ENCODE data around the gene ABLIM1. TPM values are rescaled to one million over a fixed set of nuclear protein-coding genes. Genes with fewer than 3 reads are reported as not detected.

Gene ABLIM1
- total and polyA plus RNA-seq, 2 of the 4 experiments (the other 2 are of a cell fraction) = 7.7 to 9.9 TPM

DNA sequence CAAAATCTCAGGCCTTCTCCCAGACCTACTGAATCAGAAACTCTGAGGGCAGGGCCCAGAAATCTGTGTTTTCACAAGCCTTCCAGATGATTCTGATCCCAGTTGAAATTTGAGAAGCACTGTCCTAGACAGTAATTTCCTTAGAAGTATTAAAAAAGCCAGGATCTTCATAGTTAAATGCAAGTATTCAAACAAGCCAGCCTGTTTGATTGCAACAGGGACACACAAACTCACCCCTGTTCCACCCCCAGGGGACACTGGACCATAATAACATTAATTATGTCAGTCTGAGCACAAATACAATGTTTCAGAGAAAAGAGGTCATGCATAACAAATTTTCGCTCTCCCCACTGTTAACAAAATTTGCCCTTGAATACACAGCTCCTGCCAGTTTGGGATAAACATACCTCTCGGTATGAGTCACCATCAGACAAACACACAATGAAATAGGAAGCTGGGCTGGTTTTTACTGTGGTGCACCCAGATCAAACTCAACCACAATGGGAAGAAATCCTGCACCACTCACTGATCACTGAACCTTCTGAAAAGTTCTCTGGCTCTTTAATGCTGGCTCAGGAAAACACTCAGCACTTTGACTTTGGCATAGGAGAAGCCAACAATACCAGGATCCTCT is 34.3 kb downstream of the ABLIM1 start:
- no peaks in the 10 kb centered on the region for H3K36me3 ChIP-seq (ENCODE audit: control insufficient read depth, insufficient read depth, low read length)
- peak overlapping the region; percentile 45; the same call in 1 of the 2 replicates for H2BK20ac ChIP-seq (ENCODE audit: low read depth, low read length)
- no peaks in the 10 kb centered on the region for H3K9me3 ChIP-seq (ENCODE audit: control insufficient read depth, insufficient read depth, low read length)
- H3K18ac ChIP-seq (ENCODE audit: low read depth, low read length) = peak overlapping the region; percentile 51; the same call in 1 of the 2 replicates
- H3K27me3 ChIP-seq (ENCODE audit: control insufficient read depth, insufficient read depth, low read length) = 0 out of 2 replicates have a peak, but pooled peaks cover 2% of the 10 kb centered on the region
- no peak overlapping the region for H2AK9ac ChIP-seq (replicated peaks; ENCODE audit: low read depth, low read length, poor library complexity)
- no peak overlapping the region for H4K91ac ChIP-seq (ENCODE audit: insufficient read depth, low read depth, low read length)
- WGBS, 2 experiments (ENCODE audit: extremely low coverage in 2 of 2, insufficient read length in 1 of 2) = no CpG with 5 or more reads among the region's 2 CpGs
- dilution Hi-C loops (cut with HindIII; ENCODE audit: low sequenced_read_pairs, unreplicated experiment) (no loop called here), intact Hi-C loops (cut with micrococcal nuclease) (loop anchor here (1.0 kb wide), 1 partner anchor 9 kb away; no protein-coding TSS in a partner anchor), in situ Hi-C loops (cut with MboI; ENCODE audit: low sequenced_read_pairs) (no loop called here)
- H3K9me1 ChIP-seq (ENCODE audit: insufficient read depth, low read length) = peaks cover 16% of the 10 kb centered on the region
- peaks cover 14% of the 10 kb centered on the region for H3K4me1 ChIP-seq (ENCODE audit: control insufficient read depth, insufficient read depth, low read length)
- DNase-seq (peak; percentile 88), ATAC-seq (ENCODE audit: low read depth) (peak; percentile 91)
- no peak overlapping the region for H4K5ac ChIP-seq (ENCODE audit: low read depth, low read length)
- ChIA-PET POLR2A (ENCODE audit: unreplicated experiment) (no interaction called here), CTCF (interaction anchor here (0.6 kb wide), 1 partner anchor 102 kb away, joined by 3 read pairs; no protein-coding TSS in a partner anchor)
- H3K27ac ChIP-seq (ENCODE audit: insufficient read depth, low read length) = peak overlapping the region; percentile 67; the same call in 1 of the 2 replicates
- no peak overlapping the region; the same call in 2 of the 3 replicates for H2BK15ac ChIP-seq (ENCODE audit: low read depth, low read length)
- H3K4me2 ChIP-seq (ENCODE audit: low read depth, low read length) = peak overlapping the region; percentile 55
- H2AFZ ChIP-seq (replicated peaks; ENCODE audit: low read length, poor library complexity) = no peak overlapping the region
- H3K23ac ChIP-seq (ENCODE audit: low read depth, low read length) = peak overlapping the region; percentile 9; the same call in 1 of the 2 replicates
- 0 out of 2 replicates have a peak overlapping the region, but pooled peaks have one; percentile 18 for H2BK120ac ChIP-seq (ENCODE audit: low read depth, low read length)
- no peak overlapping the region for H3K4me3 ChIP-seq (ENCODE audit: insufficient read depth, low read depth, low read length)
- BruUV-seq (replicated peaks) = no TSS peak
- no peak overlapping the region for H3K9ac ChIP-seq (ENCODE audit: low read depth, low read length)
- peak overlapping the region; percentile 40 for H3K14ac ChIP-seq (replicated peaks; ENCODE audit: low read depth, low read length)
- TF ChIP-seq POLR2A (IDR thresholded peaks at IDR 0.05; ENCODE audit: low read depth, low read length) (no peak), CHD1 (IDR thresholded peaks at IDR 0.05; ENCODE audit: low read depth, low read length) (no peak), RFX5 (IDR thresholded peaks at IDR 0.05; ENCODE audit: low read depth, low read length) (no peak), FOS (IDR thresholded peaks at IDR 0.05; ENCODE audit: low read depth, low read length) (peak; percentile 82), CEBPB (IDR thresholded peaks at IDR 0.05; ENCODE audit: low read depth, low read length) (0 out of 2 replicates have a peak, but pooled peaks have one; percentile 1), MXI1 (IDR thresholded peaks at IDR 0.05; ENCODE audit: borderline replicate concordance, low read depth, low read length) (no peak), RCOR1 (IDR thresholded peaks at IDR 0.05; ENCODE audit: insufficient replicate concordance, low read length) (no peak), MAFK (IDR thresholded peaks at IDR 0.05; ENCODE audit: low read depth, low read length) (peak; percentile 57), BHLHE40 (IDR thresholded peaks at IDR 0.05; ENCODE audit: low read depth, low read length) (peak; percentile 40; the same call in 1 of the 2 replicates), RAD21 (IDR thresholded peaks at IDR 0.05; ENCODE audit: low read length) (no peak), SMC3 (IDR thresholded peaks at IDR 0.05; ENCODE audit: low read depth, low read length) (no peak), MAZ (IDR thresholded peaks at IDR 0.05; ENCODE audit: borderline replicate concordance, low read depth, low read length) (no peak), NFE2L2 (IDR thresholded peaks at IDR 0.05; ENCODE audit: low read depth, low read length) (no peak)
- TF ChIP-seq, protein P1, sequence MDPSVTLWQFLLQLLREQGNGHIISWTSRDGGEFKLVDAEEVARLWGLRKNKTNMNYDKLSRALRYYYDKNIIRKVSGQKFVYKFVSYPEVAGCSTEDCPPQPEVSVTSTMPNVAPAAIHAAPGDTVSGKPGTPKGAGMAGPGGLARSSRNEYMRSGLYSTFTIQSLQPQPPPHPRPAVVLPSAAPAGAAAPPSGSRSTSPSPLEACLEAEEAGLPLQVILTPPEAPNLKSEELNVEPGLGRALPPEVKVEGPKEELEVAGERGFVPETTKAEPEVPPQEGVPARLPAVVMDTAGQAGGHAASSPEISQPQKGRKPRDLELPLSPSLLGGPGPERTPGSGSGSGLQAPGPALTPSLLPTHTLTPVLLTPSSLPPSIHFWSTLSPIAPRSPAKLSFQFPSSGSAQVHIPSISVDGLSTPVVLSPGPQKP (IDR thresholded peaks at IDR 0.05; ENCODE audit: borderline replicate concordance, low read depth, low read length) = no peak
- peak overlapping the region; percentile 59 for H2BK5ac ChIP-seq (ENCODE audit: low read depth, low read length, poor library complexity, severe bottlenecking)
- H4K20me1 ChIP-seq (ENCODE audit: insufficient read depth, low read length) = peaks cover 13% of the 10 kb centered on the region; the same call in 1 of the 2 replicates
- peaks cover 0 to 7% of the 10 kb centered on the region in 2 experiments; a peak in 1 of 4 replicates for H3K79me1 ChIP-seq (ENCODE audit: low read depth in 1 of 2, low read length in 2 of 2)
- H2AK5ac ChIP-seq (ENCODE audit: low read depth, low read length) = peak overlapping the region; percentile 10; the same call in 1 of the 2 replicates
- H3K56ac ChIP-seq (ENCODE audit: extremely low read depth, insufficient read depth, low read length) = 0 out of 2 replicates have a peak overlapping the region, but pooled peaks have one; percentile 3
- H4K8ac ChIP-seq (ENCODE audit: low read depth in 2 of 2, low read length in 2 of 2) = 0 out of 4 replicates have a peak overlapping the region, but pooled peaks of 1 of the 2 experiments have one; percentile 4
- H3K4ac ChIP-seq (ENCODE audit: low read depth, low read length) = peak overlapping the region; percentile 34

All from IMR-90 (cell line).